ENCODE data around the gene USO1. TPM values are rescaled to one million over a fixed set of nuclear protein-coding genes. Genes with fewer than 3 reads are reported as not detected.
A peak's percentile ranks its signal among the peaks of the same experiment; 100 is the strongest.
"Not testable (repeated sequence)": the region's sequence is repeated elsewhere in the genome, so short reads cannot be mapped to it uniquely, and the experiment has no call there.

The USO1 gene
- total RNA-seq, 1 experiment from 2014 or later: 33.9 TPM

DNA sequence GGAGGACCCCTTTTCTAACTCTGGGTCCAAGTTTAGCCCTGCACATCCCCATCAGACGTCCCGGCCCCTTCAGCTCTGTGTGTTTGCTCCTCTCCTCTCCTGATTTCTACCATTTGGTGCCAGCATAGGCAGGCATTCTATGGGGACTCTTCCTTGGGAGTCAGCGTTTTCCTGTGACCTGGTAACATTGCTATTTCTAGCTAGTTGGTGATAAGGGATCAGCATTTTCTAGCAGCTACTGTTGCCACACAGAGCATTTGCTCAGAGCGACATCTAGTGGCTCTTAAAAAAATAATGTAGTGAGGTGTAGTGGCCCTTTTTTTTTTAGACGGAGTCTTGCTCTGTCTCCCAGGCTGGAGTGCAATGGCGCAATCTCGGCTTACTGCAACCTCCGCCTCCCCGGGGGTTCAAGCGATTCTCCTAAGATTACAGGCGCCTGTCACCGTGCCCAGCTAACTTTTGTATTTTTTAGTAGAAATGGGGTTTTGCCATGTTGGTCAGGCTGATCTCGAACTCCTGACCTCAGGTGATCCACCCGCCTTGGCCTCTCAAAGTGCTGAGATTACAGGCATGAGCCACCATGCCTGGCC lies 123.9 kb downstream of the USO1 start:
- H3K27ac ChIP-seq; H3K36me3 ChIP-seq (ENCODE audit: low read depth); intact Hi-C loops (cut with micrococcal nuclease; ENCODE audit: unreplicated experiment); H4K20me1 ChIP-seq (ENCODE audit: insufficient read depth); H3K79me2 ChIP-seq (ENCODE audit: low read depth); H3K9me3 ChIP-seq (ENCODE audit: insufficient read depth, low read depth); BruUV-seq (replicated peaks); H3K9me2 ChIP-seq (ENCODE audit: insufficient read depth); H3K27me3 ChIP-seq (ENCODE audit: insufficient read depth, low read depth): not testable (repeated sequence)
- Histone ChIP-seq H3K4me2 (peak overlapping the region; percentile 68), H3K4me1 (replicated peaks; ENCODE audit: insufficient read depth) (peaks cover 17% of the 10 kb centered on the region), H2AFZ (0 out of 2 replicates have a peak overlapping the region, but pooled peaks have one; percentile 49), H3F3A (ENCODE audit: insufficient read depth, low read depth) (peaks cover 15% of the 10 kb centered on the region), H3K4me3 (peak overlapping the region; percentile 28; the same call in 1 of the 2 replicates)
- TF ChIP-seq, protein P1, sequence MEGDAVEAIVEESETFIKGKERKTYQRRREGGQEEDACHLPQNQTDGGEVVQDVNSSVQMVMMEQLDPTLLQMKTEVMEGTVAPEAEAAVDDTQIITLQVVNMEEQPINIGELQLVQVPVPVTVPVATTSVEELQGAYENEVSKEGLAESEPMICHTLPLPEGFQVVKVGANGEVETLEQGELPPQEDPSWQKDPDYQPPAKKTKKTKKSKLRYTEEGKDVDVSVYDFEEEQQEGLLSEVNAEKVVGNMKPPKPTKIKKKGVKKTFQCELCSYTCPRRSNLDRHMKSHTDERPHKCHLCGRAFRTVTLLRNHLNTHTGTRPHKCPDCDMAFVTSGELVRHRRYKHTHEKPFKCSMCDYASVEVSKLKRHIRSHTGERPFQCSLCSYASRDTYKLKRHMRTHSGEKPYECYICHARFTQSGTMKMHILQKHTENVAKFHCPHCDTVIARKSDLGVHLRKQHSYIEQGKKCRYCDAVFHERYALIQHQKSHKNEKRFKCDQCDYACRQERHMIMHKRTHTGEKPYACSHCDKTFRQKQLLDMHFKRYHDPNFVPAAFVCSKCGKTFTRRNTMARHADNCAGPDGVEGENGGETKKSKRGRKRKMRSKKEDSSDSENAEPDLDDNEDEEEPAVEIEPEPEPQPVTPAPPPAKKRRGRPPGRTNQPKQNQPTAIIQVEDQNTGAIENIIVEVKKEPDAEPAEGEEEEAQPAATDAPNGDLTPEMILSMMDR (conservative IDR thresholded peaks at IDR 0.05): peak; percentile 68
- ChIA-PET CTCF (interaction anchor here (0.6 to 0.7 kb wide), 3 partner anchors 17 to 335 kb away, joined by 3 to 7 read pairs (median 7); no protein-coding TSS in a partner anchor), POLR2A (ENCODE audit: unreplicated experiment) (interaction anchor here (0.5 to 0.7 kb wide), 2 partner anchors 124 to 136 kb away, joined by 3 to 5 read pairs; partner anchors contain the start of gene USO1)
- DNase-seq: peak; percentile 21 to 73

DNA sequence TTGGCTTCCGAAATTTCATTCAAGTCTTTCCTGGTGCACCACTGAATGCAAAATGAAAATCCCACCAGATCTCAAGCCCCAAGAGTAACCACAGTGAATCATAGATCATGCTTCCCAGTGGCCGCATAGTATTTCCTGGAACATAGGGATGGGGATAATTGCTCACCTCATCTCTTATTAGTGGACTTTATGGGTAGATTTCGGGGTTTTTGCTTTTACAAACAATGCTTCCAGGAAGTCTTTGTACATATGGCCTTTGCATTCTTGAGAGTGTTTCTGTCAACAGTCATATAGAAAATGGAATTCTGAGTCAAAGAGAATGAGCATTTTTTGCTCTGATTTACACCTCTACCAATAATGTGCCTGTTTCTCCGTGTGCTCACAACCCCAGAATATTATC lies 124.5 kb downstream of the USO1 start:
- TF ChIP-seq EZH2 (IDR thresholded peaks at IDR 0.05; ENCODE audit: low read depth): no peak
- TF ChIP-seq, protein P1 (conservative IDR thresholded peaks at IDR 0.05): no peak
- DNase-seq: no peak
- H3K4me3 ChIP-seq: no peak overlapping the region
- CTCF ChIA-PET: interaction anchor here (0.7 kb wide), 1 partner anchor 16 kb away, joined by 7 read pairs; no protein-coding TSS in a partner anchor
- peaks cover 12% of the 10 kb centered on the region for H3K4me1 ChIP-seq (replicated peaks; ENCODE audit: insufficient read depth)
- H3F3A ChIP-seq (ENCODE audit: insufficient read depth, low read depth): peaks cover 10% of the 10 kb centered on the region
- no peak overlapping the region for H3K27ac ChIP-seq
- H3K79me2 ChIP-seq (ENCODE audit: low read depth): no peaks in the 10 kb centered on the region
- no peaks in the 10 kb centered on the region for H3K9me2 ChIP-seq (ENCODE audit: insufficient read depth)
- no peaks in the 10 kb centered on the region for H3K36me3 ChIP-seq (ENCODE audit: low read depth)
- intact Hi-C loops (cut with micrococcal nuclease; ENCODE audit: unreplicated experiment): no loop called here
- POLR2A ChIA-PET (ENCODE audit: unreplicated experiment): interaction anchor here (0.5 kb wide), 1 partner anchor 137 kb away, joined by 3 read pairs; no protein-coding TSS in a partner anchor
- H3K27me3 ChIP-seq (ENCODE audit: insufficient read depth, low read depth): no peaks in the 10 kb centered on the region
- BruUV-seq (replicated peaks): no TSS peak
- no peaks in the 10 kb centered on the region for H4K20me1 ChIP-seq (ENCODE audit: insufficient read depth)
- H3K9me3 ChIP-seq (ENCODE audit: insufficient read depth, low read depth): no peaks in the 10 kb centered on the region
- peak overlapping the region; percentile 68; the same call in 1 of the 2 replicates for H3K4me2 ChIP-seq
- H2AFZ ChIP-seq: no peak overlapping the region

DNA sequence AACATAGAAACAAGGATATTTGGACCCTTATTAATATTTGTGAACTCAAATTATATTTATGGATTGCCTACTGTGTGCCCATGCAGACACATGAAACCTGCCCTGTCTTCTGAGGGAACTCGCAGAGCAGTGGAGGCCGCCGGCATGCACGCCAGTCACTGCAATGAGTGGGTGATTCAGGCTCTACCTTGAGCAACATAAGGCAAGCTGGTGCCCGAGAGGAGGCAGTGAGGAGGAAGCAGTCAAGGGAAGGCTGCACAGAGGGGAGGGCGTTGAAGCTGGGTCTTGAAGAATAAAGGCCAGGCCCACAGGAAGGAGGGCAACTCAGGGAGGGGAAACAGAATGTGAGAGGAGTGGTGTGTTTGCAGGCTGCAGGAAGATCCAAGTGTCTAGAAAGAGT lies 125.1 kb downstream of the USO1 start:
- no peaks in the 10 kb centered on the region for H3K27me3 ChIP-seq (ENCODE audit: insufficient read depth, low read depth)
- no peaks in the 10 kb centered on the region for H3K79me2 ChIP-seq (ENCODE audit: low read depth)
- no peak overlapping the region for H2AFZ ChIP-seq
- CTCF ChIA-PET: no interaction called here
- TF ChIP-seq, protein P1 (conservative IDR thresholded peaks at IDR 0.05): no peak
- TF ChIP-seq EZH2 (IDR thresholded peaks at IDR 0.05; ENCODE audit: low read depth): no peak
- H3K27ac ChIP-seq: no peak overlapping the region
- no peaks in the 10 kb centered on the region for H3K9me2 ChIP-seq (ENCODE audit: insufficient read depth)
- intact Hi-C loops (cut with micrococcal nuclease; ENCODE audit: unreplicated experiment): no loop called here
- DNase-seq: no peak
- H3F3A ChIP-seq (ENCODE audit: insufficient read depth, low read depth): peaks cover 6% of the 10 kb centered on the region
- H3K9me3 ChIP-seq (ENCODE audit: insufficient read depth, low read depth): no peaks in the 10 kb centered on the region
- no peak overlapping the region for H3K4me3 ChIP-seq
- POLR2A ChIA-PET (ENCODE audit: unreplicated experiment): no interaction called here
- no peaks in the 10 kb centered on the region for H4K20me1 ChIP-seq (ENCODE audit: insufficient read depth)
- H3K36me3 ChIP-seq (ENCODE audit: low read depth): no peaks in the 10 kb centered on the region
- BruUV-seq (replicated peaks): no TSS peak
- H3K4me2 ChIP-seq: no peak overlapping the region
- H3K4me1 ChIP-seq (replicated peaks; ENCODE audit: insufficient read depth): peaks cover 6% of the 10 kb centered on the region

Measured in PC-9 (cell line).